ENCODE results near the gene RPL15.

Gene RPL15

GRCh38 chr3:23959135-23959900 lies 42.4 kb downstream of the RPL15 start:
- TF ChIP-seq CTCF (conservative IDR thresholded peaks at IDR 0.05; ENCODE audit: control insufficient read depth, insufficient read depth, low read depth, low read length), result no peak
- no peak overlapping the region for H3K4me3 ChIP-seq (ENCODE audit: control insufficient read depth, low read depth, low read length)
- DNase-seq (ENCODE audit: low read depth), result peak; percentile 94

GRCh38 chr3:23960649-23961048 lies 43.7 kb downstream of the RPL15 start:
- H3K4me3 ChIP-seq (ENCODE audit: control insufficient read depth, low read depth, low read length), result no peak overlapping the region
- no peak for TF ChIP-seq CTCF (conservative IDR thresholded peaks at IDR 0.05; ENCODE audit: control insufficient read depth, insufficient read depth, low read depth, low read length)
- DNase-seq (ENCODE audit: low read depth), result no peak

GRCh38 chr3:23961066-23961465 lies 44.1 kb downstream of the RPL15 start:
- no peak for TF ChIP-seq CTCF (conservative IDR thresholded peaks at IDR 0.05; ENCODE audit: control insufficient read depth, insufficient read depth, low read depth, low read length)
- H3K4me3 ChIP-seq (ENCODE audit: control insufficient read depth, low read depth, low read length), result no peak overlapping the region
- no peak for DNase-seq (ENCODE audit: low read depth)

- no peak overlapping the region for H3K4me3 ChIP-seq (ENCODE audit: control insufficient read depth, low read depth, low read length)
- no peak for DNase-seq (ENCODE audit: low read depth)
- TF ChIP-seq CTCF (conservative IDR thresholded peaks at IDR 0.05; ENCODE audit: control insufficient read depth, insufficient read depth, low read depth, low read length), result no peak
Measured at GRCh38 chr3:23961913-23962312, 45.0 kb downstream of the RPL15 start.

- TF ChIP-seq CTCF (conservative IDR thresholded peaks at IDR 0.05; ENCODE audit: control insufficient read depth, insufficient read depth, low read depth, low read length), result no peak
- no peak overlapping the region for H3K4me3 ChIP-seq (ENCODE audit: control insufficient read depth, low read depth, low read length)
- DNase-seq (ENCODE audit: low read depth), result peak; percentile 38
Measured at GRCh38 chr3:23964537-23965235, 47.8 kb downstream of the RPL15 start.

GRCh38 chr3:23966328-23966727 lies 49.4 kb downstream of the RPL15 start:
- no peak overlapping the region for H3K4me3 ChIP-seq (ENCODE audit: control insufficient read depth, low read depth, low read length)
- DNase-seq (ENCODE audit: low read depth), result peak; percentile 31
- TF ChIP-seq CTCF (conservative IDR thresholded peaks at IDR 0.05; ENCODE audit: control insufficient read depth, insufficient read depth, low read depth, low read length), result no peak
